A549 (cell line): Measurements from ENCODE around the gene KLK10. TPM values are rescaled to one million over a fixed set of nuclear protein-coding genes. Genes with fewer than 3 reads are reported as not detected.
A peak's percentile ranks its signal among the peaks of the same experiment; 100 is the strongest.

Experiments
- ATAC-seq, 2 experiments: fragments of 200-7000 bp in 1 of 2; fragments of >200 bp in 1 of 2; cut with Nextera tagmentation in 1 of 2; cut with Tn5 transposase in 1 of 2; 3 replicates each; pipeline versions ENCODE4 v1.8.0 to v1.9.1; 2018 to 2020; ENCODE audit warnings: mild to moderate bottlenecking in 1 of 2, moderate library complexity in 1 of 2
- CTCF ChIA-PET: fragments of 300-600 bp; sonication (Branson Sonifier 250); formaldehyde crosslinking; extraction: SDS; loops from one replicate; lab custom pipeline; 2021; ENCODE audit warnings: antibody characterized with exemption, inconsistent platforms; lab: Yijun Ruan, JAX
- POLR2A ChIA-PET: fragments of 350-600 bp; formaldehyde crosslinking; extraction: SDS; loops from one replicate; lab custom pipeline; 2021; ENCODE audit warnings: antibody characterized with exemption, inconsistent platforms; lab: Yijun Ruan, JAX
- DNase-seq, 2 experiments: peaks; one replicate each; pipeline versions ENCODE4 v3.0.0 to v3.0.0-alpha.2; 2011 to 2016; ENCODE audit warnings: low read depth in 1 of 2, low spot score in 1 of 2
- FAIRE-seq: peaks from 2 replicates; lab custom pipeline; 2011; peaks lifted over from hg19 to GRCh38; lab: Jason Lieb, UNC
- H3K27ac ChIP-seq, 2 experiments: fragments of >200 bp; sonication (Bioruptor Twin); formaldehyde crosslinking; 3 replicates each; pipeline ENCODE4 v1.5.1; 2016 to 2017
- H3K4me1 ChIP-seq: fragments of >200 bp; sonication (Bioruptor Twin); formaldehyde crosslinking; 3 replicates; pipeline ENCODE4 v1.6.1; 2016
- H3K4me2 ChIP-seq: fragments of >200 bp; sonication (Bioruptor Twin); formaldehyde crosslinking; 3 replicates; pipeline ENCODE4 v1.6.1; 2016
- H3K4me3 ChIP-seq: fragments of >200 bp; sonication (Bioruptor Twin); formaldehyde crosslinking; 3 replicates; pipeline ENCODE4 v1.5.1; 2016
- H3K9me3 ChIP-seq: fragments of >200 bp; sonication (Bioruptor Twin); formaldehyde crosslinking; 3 replicates; pipeline ENCODE4 v1.6.1; 2016
- ATOH8 ChIP-seq: fragments of 250-450 bp; sonication (Bioruptor Pico); IDR thresholded peaks from 2 replicates; pipeline ENCODE4 v1.5.0; 2020; ENCODE audit warnings: low read depth, mild to moderate bottlenecking, moderate library complexity
- BCL3 ChIP-seq: fragments of >200 bp; sonication (Bioruptor Twin); formaldehyde crosslinking; IDR thresholded peaks from 3 replicates; pipeline ENCODE4 v1.6.1; 2016
- CHD2 ChIP-seq: fragments of 150-350 bp; IDR thresholded peaks from 2 replicates; pipeline ENCODE4 v1.6.1; 2014; ENCODE audit warnings: low read length; ENCODE audit not compliant: partially characterized antibody
- CHD4 ChIP-seq: fragments of 200-600 bp; sonication (generic); IDR thresholded peaks from 2 replicates; pipeline ENCODE4 v1.6.1; 2016; ENCODE audit warnings: antibody characterized with exemption, mild to moderate bottlenecking, borderline replicate concordance
- CTCF ChIP-seq: fragments of >200 bp; sonication (Bioruptor Twin); formaldehyde crosslinking; IDR thresholded peaks from 3 replicates; pipeline ENCODE4 v1.5.1; 2016
- EHMT2 ChIP-seq: fragments of 200-600 bp; sonication (generic); IDR thresholded peaks from 2 replicates; pipeline ENCODE4 v1.6.1; 2016; ENCODE audit warnings: antibody characterized with exemption, low read depth, mild to moderate bottlenecking, moderate library complexity
- EP300 ChIP-seq, 2 experiments: fragments of >200 bp; sonication (Bioruptor Twin); formaldehyde crosslinking; IDR thresholded peaks; 2 replicates in 1 of 2; 3 replicates in 1 of 2; pipeline ENCODE4 v1.6.1; 2016 to 2017
- ESRRA ChIP-seq: fragments of 150-350 bp; IDR thresholded peaks from 2 replicates; pipeline ENCODE4 v1.6.1; 2014; ENCODE audit warnings: mild to moderate bottlenecking, low read length, borderline replicate concordance
- GATA3 ChIP-seq: IDR thresholded peaks from 2 replicates; pipeline ENCODE4 v1.6.1; 2012; ENCODE audit warnings: borderline replicate concordance
- HEYL ChIP-seq: fragments of 250-450 bp; sonication (Bioruptor Pico); IDR thresholded peaks from 2 replicates; pipeline ENCODE4 v1.8.0; 2021; ENCODE audit warnings: mild to moderate bottlenecking, moderate library complexity
- HOXB13 ChIP-seq: fragments of 250-450 bp; sonication (Bioruptor Pico); IDR thresholded peaks from 2 replicates; pipeline ENCODE4 v1.5.0; 2020; ENCODE audit warnings: low read depth, mild to moderate bottlenecking, moderate library complexity
- JUN ChIP-seq, 2 experiments: fragments of >200 bp; sonication (Bioruptor Twin); formaldehyde crosslinking; IDR thresholded peaks; 2 replicates in 1 of 2; 3 replicates in 1 of 2; pipeline ENCODE4 v1.6.1; 2016 to 2017
- JUNB ChIP-seq: fragments of >200 bp; sonication (Bioruptor Twin); formaldehyde crosslinking; IDR thresholded peaks from 2 replicates; pipeline ENCODE4 v1.6.1; 2016
- KDM1A ChIP-seq: fragments of 200-600 bp; sonication (generic); IDR thresholded peaks from 2 replicates; pipeline ENCODE4 v1.6.1; 2016; ENCODE audit warnings: low read depth, mild to moderate bottlenecking
- MAX ChIP-seq: IDR thresholded peaks from 2 replicates; pipeline ENCODE4 v1.6.1; 2012
- MAZ ChIP-seq: fragments of 150-350 bp; IDR thresholded peaks from 2 replicates; pipeline ENCODE4 v1.6.1; 2014; ENCODE audit warnings: antibody characterized with exemption, low read depth, low read length, borderline replicate concordance
- NPAS2 ChIP-seq: fragments of 250-450 bp; sonication (Bioruptor Pico); IDR thresholded peaks from 2 replicates; pipeline ENCODE4 v1.8.0; 2022; ENCODE audit warnings: mild to moderate bottlenecking, moderate library complexity, borderline replicate concordance
- NR3C1 ChIP-seq: fragments of >200 bp; sonication (Bioruptor Twin); formaldehyde crosslinking; IDR thresholded peaks from 3 replicates; pipeline ENCODE4 v1.6.1; 2017
- PHF8 ChIP-seq: fragments of 200-600 bp; sonication (generic); IDR thresholded peaks from 2 replicates; pipeline ENCODE4 v1.6.1; 2016; ENCODE audit warnings: low read depth, mild to moderate bottlenecking, antibody characterized with exemption, moderate library complexity, borderline replicate concordance
- RCOR1 ChIP-seq: fragments of 150-350 bp; IDR thresholded peaks from 2 replicates; pipeline ENCODE4 v1.6.1; 2014; ENCODE audit warnings: antibody characterized with exemption, low read length, low read depth
- RNF2 ChIP-seq: fragments of 200-600 bp; sonication (generic); IDR thresholded peaks from 2 replicates; pipeline ENCODE4 v1.6.1; 2016; ENCODE audit warnings: low read depth, mild to moderate bottlenecking, antibody characterized with exemption, moderate library complexity, borderline replicate concordance
- SREBF2 ChIP-seq: fragments of 450-650 bp; IDR thresholded peaks from 2 replicates; pipeline ENCODE4 v1.6.1; 2014; ENCODE audit warnings: mild to moderate bottlenecking, moderate library complexity
- TFCP2L1 ChIP-seq: fragments of 250-450 bp; sonication (Bioruptor Pico); IDR thresholded peaks from 2 replicates; pipeline ENCODE4 v1.5.0; 2021; ENCODE audit warnings: mild to moderate bottlenecking
- USF2 ChIP-seq: fragments of 450-650 bp; IDR thresholded peaks from 2 replicates; pipeline ENCODE4 v1.6.1; 2014; ENCODE audit warnings: antibody characterized with exemption
- ZNF302 ChIP-seq: fragments of 250-450 bp; sonication (Bioruptor Pico); IDR thresholded peaks from 2 replicates; pipeline ENCODE4 v1.9.0; 2021; ENCODE audit warnings: inconsistent platforms, mild to moderate bottlenecking, moderate library complexity
- WGBS: methylation state at CpG from one replicate; pipeline ENCODE4 v1.1.6; 2017; ENCODE audit errors: missing lambda C conversion rate; 5-methylcytosine and 5-hydroxymethylcytosine counted together
- polyA plus RNA-seq, 4 experiments: library from polyadenylated mRNA; depleted of rRNA in 3 of 4; stranded (reverse); fragments of >200 nt; fragmentation: RNase III in 1 of 4; extraction: RNeasy Plus Mini Kit Qiagen cat#74134 plus additional on column Dnase treatment in 1 of 4; gene quantifications; 2 replicates in 3 of 4; 3 replicates in 1 of 4; pipeline ENCODE4 v1.2.3, GENCODE V29; 2011 to 2017

KLK10 gene
- polyA plus RNA-seq, 2 of the 4 experiments (the other 2 are of a cell fraction): 0.18 TPM; not detected in 1

- H3K27ac ChIP-seq: peak within 1 kb of the TSS; percentile 31 to 67; a peak in 4 of 6 replicates
- H3K4me1 ChIP-seq: peaks cover 4% of the 10 kb centered on the region; the same call in 1 of the 3 replicates
- H3K4me2 ChIP-seq: peak within 1 kb of the TSS; percentile 91
- no peaks in the 10 kb centered on the region for H3K9me3 ChIP-seq
- WGBS: 11% methylated on average over 24 of the region's 38 CpGs
- DNase-seq (peak; percentile 22 to 44), ATAC-seq (peak; percentile 64 to 80; a peak in 5 of 6 replicates), FAIRE-seq (no peak)
- peak within 1 kb of the TSS; percentile 46 for H3K4me3 ChIP-seq
- POLR2A ChIA-PET: interaction anchor here (1.0 kb wide), 1 partner anchor 12 kb away, joined by 3 read pairs; no protein-coding TSS in a partner anchor
- TF ChIP-seq CHD4: 0 out of 2 replicates have a peak, but pooled peaks have one; percentile 48
- TF ChIP-seq BCL3: no peak
- CTCF ChIA-PET: interaction anchor here (1.0 to 1.4 kb wide), 3 partner anchors 32 to 44 kb away, joined by 3 to 7 read pairs (median 4); no protein-coding TSS in a partner anchor
Observed at GRCh38 chr19:51064534-51065220, 45.2 kb upstream of the KLK10 start, which contains the start of gene KLK13. Gene KLK13 (minus strand): TSS chr19:51065092. CDS start chr19:51065067, 25 bp downstream.

- POLR2A ChIA-PET: no interaction called here
- H3K4me1 ChIP-seq: peaks cover 4% of the 10 kb centered on the region; the same call in 1 of the 3 replicates
- CTCF ChIA-PET: interaction anchor here (1.0 kb wide), 1 partner anchor 43 kb away, joined by 3 read pairs; no protein-coding TSS in a partner anchor
- DNase-seq (no peak), FAIRE-seq (no peak), ATAC-seq (no peak)
- WGBS: 54% methylated on average over 7 of the region's 7 CpGs
- no peak for TF ChIP-seq SREBF2
- no peak for TF ChIP-seq CTCF
- no peak for TF ChIP-seq NPAS2 (CRISPR knock-in tag)
- no peak for TF ChIP-seq GATA3
- TF ChIP-seq JUN (IDR thresholded peaks at IDR 0.05): no peak
- TF ChIP-seq MAX: no peak
- TF ChIP-seq MAZ: no peak
- no peak for TF ChIP-seq CHD2
- no peak for TF ChIP-seq RCOR1
- H3K4me3 ChIP-seq: no peak overlapping the region
- H3K4me2 ChIP-seq: no peak overlapping the region
- H3K9me3 ChIP-seq: no peaks in the 10 kb centered on the region
- H3K27ac ChIP-seq: no peak overlapping the region
Observed at GRCh38 chr19:51063664-51064063, 44.2 kb upstream of the KLK10 start.

- H3K9me3 ChIP-seq: peaks cover 3% of the 10 kb centered on the region; the same call in 1 of the 3 replicates
- DNase-seq: no peak
- H3K27ac ChIP-seq: no peak overlapping the region
- 0% methylated on average over 1 of the region's 1 CpG for WGBS
- TF ChIP-seq JUNB (no peak), ATOH8 (CRISPR knock-in tag) (no peak), KDM1A (no peak), EHMT2 (no peak), ZNF302 (CRISPR knock-in tag) (no peak), HOXB13 (no peak), TFCP2L1 (no peak), ESRRA (no peak), MAX (no peak), EP300 (IDR thresholded peaks at IDR 0.05) (no peak), JUN (IDR thresholded peaks at IDR 0.05) (no peak), RCOR1 (no peak), NR3C1 (no peak), PHF8 (no peak), RNF2 (no peak), BCL3 (no peak), USF2 (no peak), HEYL (CRISPR knock-in tag) (no peak)
- FAIRE-seq: no peak
- ChIA-PET POLR2A (no interaction called here), CTCF (interaction anchor here (1.7 kb wide), 1 partner anchor 44 kb away, joined by 7 read pairs; no protein-coding TSS in a partner anchor)
- H3K4me2 ChIP-seq: no peak overlapping the region
- peaks cover 4% of the 10 kb centered on the region; the same call in 1 of the 3 replicates for H3K4me1 ChIP-seq
- no peak for ATAC-seq
- H3K4me3 ChIP-seq: no peak overlapping the region
Observed at GRCh38 chr19:51060973-51061372, 41.5 kb upstream of the KLK10 start.
